ENCODE data around the gene HMGB4.

The HMGB4 gene, protein sequence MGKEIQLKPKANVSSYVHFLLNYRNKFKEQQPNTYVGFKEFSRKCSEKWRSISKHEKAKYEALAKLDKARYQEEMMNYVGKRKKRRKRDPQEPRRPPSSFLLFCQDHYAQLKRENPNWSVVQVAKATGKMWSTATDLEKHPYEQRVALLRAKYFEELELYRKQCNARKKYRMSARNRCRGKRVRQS

DNA sequence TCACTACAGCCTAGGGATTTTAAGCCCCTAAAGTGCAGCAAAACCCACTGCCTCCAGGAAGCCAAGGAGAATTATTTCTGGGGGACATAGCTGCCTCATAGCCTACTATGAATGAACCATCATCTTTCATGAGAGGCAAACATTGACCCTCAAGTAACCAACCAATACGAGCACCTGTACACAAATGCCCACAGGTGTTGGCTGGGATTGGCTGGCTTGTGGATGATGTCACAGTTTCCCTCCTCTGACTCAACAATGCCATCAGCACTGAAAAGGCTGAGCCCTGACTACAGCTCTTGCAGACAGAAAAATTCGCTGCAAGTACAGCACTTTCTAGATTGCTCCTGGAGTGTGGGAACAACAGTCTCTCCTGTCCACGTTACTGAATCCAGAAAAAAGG is at the start of gene HMGB4:
Gene HMGB4, plus strand, starts transcription at position 301 of the 400 bp plus-strand sequence. CDS start 113 bp downstream, outside the sequence.
- DNase-seq: no peak

DNA sequence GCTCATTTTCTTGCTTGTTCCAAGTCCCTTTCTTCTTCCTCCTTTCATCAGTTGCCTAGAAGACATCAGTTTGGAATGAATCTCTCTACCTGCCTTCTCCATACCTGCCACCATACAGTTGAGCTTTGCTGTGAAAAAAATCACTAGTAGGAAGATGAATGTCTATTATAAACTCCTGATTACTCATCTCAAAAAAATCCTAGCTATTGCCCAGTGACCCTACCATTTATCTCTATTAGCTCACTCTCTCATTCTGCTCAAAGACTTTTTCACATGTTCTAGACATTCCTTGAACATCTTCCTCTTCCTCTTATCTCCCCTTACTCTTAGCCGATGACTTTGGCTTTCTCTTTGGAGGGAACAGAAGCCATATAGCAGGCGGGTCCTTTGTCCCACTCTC is 49.7 kb upstream of the HMGB4 start:
- no peak for DNase-seq

DNA sequence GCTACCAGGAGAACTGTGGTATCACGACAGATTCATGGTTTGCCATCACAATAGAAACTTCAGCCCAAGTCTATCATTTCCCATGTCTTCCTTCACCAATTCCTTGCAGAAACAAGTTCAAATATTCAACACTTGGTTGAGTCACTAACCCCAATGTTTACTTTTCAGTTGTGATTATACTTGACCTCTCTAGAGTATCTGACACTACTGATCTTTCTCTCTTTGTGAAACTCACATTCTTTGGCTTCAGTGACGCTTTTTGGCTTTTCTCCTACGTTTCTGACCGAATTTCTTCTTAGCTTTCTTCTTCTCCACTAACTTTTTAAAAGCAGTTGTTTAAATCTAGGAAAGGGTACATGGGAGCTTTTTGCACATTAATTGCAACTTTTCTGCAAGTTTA is 48.8 kb upstream of the HMGB4 start:
- no peak for DNase-seq

DNA sequence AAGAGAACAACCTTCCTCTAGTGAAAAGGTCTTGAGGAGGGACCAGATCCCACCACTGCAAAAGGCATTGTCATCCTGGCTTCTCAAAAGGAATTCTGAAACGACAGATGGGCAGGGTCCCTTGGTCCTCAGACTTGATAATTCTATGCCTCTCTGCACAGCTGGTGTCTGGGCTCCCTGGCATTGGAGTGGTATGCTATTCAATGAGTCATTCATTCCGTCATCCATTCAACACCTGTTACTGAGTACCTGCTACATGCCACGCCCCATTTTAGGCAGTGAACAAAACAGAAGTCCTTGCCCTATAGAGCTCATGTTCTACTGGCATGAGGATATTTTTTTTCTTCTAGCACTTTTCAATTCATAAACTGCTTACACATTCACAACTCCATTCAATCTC is 45.8 kb upstream of the HMGB4 start:
- DNase-seq: no peak

DNA sequence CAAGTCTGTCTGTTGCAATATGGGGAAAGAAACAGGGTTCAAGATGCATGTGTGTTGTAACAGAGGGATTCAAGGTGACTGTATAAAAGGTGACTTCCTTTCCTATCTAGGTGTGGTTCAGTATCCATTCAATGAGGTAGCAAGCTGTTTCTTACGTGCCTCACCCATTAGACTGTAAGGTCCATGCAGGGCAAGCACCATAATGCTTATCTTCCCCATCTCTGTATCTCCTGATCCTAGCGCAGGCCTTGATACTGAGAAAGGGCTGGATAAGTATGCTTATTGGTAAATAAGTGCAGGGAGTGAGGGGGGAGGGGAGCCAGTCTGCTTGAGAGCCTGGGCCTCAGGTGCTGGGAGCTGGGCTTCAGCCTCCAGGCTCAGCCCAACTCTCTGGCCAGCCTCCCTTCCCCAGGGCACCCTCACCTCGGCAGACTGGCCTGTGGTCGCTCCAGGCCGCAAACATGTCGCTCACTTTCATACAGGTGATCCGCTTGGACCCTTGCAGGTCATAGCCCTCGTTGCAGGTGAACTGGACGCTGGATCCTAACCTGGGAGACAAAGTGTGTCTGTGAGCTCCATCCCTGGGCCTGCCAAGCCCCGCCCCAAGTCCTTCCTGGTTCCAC is 44.5 kb upstream of the HMGB4 start:
- no peak for DNase-seq

DNA sequence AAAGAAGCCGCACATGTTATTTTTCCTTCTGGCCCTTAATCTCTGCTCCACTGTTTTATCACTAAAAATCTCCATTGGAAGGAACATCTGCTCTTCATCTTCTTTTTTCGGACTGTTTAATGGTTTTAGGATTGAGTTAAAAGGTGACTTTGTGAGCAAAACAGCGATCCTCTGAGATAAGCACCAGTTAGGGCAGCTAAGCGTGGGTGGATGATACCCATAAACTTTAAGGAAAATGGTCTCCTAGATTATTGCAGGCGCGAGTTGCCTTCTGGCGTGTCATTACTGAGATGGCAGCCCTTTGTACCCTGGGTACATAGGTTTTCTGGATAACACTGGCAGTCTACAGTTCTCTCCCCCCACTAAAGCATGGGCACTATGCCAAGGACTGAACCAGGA is 44.0 kb upstream of the HMGB4 start:
- no peak for DNase-seq

DNA sequence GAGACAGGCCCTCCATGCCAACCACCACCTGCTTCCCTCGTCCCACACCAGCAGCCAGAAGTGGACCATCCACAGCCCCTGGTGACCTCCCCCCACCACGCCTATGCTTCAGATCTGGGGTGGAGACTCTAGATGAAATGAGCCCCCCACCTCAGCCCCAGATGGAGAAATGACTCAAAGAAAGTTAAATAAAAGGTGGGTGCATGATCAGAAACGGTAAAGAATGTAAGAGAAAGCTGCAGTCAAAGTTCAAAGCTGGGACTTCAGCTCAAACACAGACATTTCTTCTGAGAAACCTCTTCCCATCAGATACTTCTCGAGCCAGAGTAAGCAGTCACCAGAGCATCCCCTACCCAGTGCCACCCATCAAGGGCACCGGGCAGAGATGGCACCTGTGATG is 43.1 kb upstream of the HMGB4 start:
- DNase-seq: no peak

DNA sequence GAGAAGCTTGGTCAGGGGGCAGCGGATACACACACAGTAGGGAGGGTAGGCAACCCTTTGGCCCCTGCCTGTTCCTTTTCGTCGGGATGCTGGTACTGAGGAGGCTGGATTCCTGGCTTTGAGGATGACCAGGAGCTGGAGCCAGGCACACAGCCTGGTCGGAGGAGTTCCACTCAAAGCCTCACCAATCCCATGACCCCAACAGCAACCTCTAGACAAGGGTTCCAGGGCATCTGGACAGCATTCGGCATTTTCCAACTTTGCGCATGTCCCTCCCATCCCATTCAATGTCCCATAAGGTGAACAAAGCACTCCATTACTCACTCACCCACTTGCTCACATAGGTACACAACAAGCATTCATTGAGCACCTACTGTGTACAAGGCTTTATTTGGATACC is 42.6 kb upstream of the HMGB4 start:
- DNase-seq: no peak

DNA sequence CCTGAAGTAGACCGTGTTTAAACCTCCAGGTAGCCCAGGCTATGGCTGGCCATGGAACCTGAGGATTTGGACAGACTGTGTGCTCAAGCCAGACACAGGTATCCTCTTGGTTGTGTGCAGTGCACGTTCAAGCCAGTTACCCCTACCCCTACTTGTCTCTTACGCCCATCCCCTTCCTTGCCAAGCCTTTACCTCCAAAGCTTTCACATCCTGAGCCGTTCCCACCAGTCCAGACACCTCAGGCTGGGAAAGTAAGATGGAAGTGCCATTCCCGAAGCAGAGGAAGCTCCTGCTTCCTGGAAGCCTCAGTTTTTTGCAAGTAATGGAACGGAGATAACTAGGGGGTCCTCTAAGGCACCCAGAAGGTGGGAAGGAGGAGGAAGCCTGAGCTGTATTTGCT is 41.5 kb upstream of the HMGB4 start:
- no peak for DNase-seq

DNA sequence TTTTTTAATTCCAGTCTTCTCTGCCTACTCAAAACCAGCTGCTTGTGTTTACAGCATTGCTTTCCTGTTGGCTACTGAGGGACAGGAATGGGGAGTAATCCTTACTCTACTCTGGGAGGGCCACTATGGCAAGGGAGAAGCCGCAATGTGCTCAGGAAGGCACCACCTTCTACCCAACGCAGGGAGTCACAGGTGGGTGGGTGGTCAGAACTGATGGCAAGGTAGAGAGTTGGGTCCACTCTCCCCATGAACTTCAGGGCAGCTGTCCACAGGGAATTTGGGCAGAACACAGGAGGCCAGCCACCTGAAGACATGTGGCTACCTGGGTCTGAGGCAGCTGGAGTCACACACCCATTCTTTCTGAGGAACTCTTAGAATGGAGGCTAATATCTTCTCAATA is 40.5 kb upstream of the HMGB4 start:
- DNase-seq: no peak

DNA sequence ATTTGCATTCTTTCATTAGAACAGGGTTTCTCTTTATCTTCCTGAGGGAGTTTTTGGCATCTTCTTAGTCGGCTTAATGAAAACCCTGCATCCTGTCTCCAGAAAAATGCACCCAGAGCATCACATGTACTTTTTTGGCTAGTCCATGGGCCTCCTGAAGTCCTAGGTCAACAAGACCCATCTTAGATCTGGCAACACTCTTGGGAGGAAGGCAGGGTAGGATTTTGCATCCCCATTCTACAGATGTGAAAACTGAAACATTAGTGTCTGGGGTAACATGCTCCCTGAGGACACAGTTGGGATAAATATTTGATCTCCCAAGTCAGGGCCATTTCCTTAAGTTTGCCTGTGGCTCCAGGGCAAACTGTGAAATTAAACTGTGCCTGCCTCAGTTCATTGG is 40.0 kb upstream of the HMGB4 start:
- no peak for DNase-seq

DNA sequence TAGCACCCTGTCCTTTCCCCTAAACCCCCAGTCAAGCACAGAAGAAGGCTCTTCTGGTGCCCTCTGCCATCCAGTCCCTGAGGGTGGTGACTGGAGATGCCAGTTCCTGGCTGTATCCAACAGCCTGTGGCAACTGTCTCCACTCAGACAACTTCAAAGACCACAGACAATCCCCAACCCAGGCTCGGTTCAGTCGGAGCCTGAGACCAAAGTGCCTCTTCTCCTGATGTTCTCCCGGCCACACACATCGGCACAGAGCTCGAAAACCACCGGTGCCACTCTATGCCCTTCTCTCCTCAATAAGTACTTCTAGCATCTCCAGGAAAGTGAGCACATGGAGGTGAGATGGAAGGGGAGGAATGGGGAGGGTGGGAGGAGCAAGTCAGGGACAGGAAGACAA is 39.6 kb upstream of the HMGB4 start:
- no peak for DNase-seq

DNA sequence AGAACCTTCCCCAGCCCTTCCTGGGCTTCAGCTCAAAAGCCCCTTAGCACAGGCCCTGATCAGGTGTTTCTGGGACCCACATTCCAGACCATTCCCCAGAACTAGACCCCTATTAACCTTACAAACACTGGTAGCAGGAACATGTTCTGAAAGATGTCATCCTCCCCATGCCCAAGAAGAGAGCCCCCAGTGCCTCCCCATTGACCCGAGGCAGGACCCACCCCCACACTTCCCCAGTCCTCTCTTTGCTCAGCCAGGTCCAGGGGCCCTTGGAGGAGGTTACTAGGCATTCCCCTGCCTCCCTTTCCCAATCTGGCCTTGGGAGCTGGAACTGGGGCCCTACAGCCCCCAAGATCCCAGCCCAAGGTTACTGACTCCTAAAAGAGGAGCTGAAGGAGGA is 38.9 kb upstream of the HMGB4 start:
- DNase-seq: no peak

DNA sequence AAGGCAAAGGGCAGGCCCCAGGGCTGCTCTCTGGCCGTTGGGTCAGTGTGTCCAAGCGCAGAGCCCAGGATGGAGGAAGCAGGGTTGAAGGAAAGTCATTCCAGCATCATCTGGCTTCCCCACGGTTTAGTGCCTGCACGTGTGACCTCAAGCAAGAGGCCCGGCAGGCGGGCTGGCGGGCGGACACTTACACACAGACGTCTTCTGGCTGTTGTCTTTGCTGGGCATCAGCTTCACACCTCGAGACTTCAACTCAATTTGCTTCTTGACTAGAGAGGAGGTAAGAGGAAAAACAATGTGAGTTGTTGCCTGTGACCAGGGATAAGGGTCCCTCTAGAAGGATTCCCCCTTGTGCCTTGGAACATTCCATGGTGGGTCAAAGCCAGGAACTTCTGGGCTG is 38.4 kb upstream of the HMGB4 start:
- no peak for DNase-seq

DNA sequence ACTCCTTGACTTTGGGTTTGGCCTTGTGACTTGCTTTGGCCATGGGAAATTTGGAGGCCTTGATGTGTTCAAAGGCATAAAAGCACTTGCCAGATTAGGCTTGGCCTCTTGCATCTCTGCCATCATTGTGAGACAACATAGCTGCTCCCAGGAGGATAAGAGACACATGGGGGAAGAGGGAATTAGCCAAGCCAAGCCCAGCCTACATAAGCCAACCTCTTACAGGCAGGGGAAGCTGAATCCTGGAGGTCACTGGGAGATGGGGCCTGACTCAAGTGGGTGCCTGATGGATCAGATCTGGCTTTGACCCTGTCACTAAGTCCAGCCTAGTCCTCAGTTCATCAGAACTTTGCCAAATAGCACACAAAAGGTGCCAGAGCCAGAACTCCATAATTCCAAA is 37.6 kb upstream of the HMGB4 start:
- no peak for DNase-seq

DNA sequence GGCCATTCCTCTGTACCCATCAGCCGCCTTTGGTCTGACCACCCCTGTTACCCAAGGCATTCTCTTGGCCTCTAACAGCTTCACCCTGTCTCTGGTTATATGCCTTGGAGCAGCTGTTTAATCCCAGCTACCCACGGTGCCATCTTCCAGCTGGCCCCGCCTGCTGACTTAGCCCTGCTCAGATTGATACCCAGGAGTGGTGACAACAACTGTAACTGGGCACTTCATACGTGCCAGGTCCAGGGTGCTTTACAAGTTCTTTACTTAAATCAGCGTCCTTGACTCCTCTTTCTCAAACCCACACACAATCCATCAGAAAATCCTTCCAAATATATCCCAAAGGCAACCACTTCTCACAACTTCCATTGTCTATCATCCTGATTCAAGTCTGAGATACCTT is 37.2 kb upstream of the HMGB4 start:
- no peak for DNase-seq

DNA sequence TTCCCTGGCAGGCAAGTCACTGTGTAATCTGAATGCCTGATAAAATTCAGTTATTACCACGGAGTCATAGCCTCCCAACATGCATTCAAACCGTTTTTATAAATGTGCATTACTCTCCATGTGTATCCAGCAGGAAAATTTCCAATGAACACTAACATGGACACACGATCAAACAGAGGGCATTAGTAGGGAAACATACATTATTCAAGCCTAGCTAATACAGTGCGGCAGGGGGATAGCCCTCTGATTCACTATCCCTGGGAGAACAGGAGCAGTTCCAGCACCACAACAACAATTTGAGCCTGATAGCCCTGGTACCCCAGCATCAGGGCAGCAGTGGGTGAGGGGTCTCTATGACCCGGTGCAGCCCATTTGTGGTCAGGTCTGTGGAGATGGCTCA is 35.8 kb upstream of the HMGB4 start:
- DNase-seq: no peak

DNA sequence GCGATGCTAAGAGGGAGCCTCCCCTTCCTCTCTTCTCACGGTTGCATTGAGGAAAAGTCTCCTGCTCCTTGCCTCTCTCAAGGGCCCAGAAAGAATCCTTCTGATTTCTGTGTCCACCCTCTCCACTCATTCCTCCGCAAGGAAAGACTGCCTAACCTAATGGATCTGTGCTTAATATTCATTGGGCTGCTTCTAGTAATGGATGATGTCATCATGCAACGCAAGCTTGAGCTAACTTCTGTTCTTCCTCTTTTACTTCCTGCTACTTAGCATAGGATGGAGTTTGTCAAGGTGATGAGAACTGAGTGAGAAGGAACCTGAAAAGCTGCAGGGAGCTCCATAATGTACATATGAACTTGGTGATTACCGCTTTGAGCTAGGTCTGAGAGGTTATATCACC is 35.2 kb upstream of the HMGB4 start:
- no peak for DNase-seq

DNA sequence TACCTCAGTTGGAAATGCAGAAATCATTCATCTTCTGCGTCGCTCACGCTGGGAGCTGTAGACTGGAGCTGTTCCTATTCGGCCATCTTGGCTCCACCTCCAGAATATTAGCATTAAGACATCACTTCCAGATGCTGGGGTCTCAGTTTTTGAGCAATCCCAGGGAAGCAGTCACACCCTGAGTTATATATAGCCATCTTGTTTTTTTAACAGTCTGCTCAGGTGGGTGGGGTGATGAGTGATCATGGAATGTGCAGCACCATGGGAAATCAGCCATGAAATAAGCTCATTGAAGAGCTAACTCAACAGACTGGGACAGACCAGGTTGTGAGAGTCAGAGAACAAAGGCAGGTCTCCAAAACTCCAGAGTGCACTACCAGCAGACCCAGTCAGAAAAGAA is 27.0 kb upstream of the HMGB4 start:
- no peak for DNase-seq

DNA sequence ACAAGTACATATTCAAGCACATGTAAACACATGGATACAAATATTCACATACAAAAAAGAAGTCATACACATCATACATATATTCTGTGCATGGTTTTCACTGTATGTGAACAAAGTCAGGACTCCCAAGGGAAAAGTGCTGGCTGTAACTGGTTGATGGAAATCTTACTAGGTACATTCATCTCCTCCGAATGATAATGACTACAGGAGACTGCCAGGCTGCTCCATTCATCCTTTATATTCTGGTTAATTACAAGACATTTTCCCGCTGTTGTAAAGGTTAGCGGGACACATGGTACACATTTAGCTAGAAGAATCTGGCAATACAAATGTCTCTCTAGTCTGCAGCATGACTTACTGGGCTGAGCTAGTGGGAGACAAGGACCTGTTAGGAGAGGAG is 26.2 kb upstream of the HMGB4 start:
- DNase-seq: no peak

DNA sequence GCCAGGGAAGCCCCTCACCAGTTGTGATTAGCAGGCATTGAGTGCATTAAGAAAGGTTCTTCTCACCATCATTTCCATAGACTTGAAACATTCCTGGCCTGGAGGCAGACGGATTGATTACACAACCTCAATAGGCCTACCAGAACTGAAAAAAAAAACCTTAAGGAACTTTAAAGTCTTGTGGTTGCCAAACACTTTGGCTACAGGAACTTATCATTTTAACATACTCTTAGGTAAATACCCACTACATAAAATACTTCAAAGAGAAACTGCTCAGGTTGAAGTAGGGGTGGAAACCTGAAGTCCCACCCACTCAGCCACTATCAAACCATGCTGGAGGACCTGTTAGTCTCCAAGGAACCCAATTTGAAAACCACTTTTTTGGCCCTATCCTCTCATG is 22.4 kb upstream of the HMGB4 start:
- no peak for DNase-seq

DNA sequence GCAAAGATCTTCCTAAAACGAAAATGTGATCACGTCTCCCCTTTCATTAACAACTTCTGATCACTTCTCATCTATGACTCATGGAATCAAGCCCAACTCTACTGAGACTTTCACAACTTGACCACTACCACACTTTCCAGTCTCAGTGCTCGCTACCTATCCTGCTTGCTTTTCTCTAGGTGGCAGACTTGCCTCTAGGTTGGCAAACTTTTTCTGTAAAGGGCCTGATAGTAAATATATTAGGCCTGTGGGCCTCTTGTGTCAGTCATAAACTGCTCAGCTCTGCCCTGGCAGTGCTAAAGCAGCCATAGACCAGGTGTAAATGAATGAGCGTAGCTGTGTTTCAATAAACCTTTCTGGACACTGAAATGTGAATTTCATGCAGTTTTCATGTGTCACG is 21.5 kb upstream of the HMGB4 start:
- DNase-seq: peak; percentile 3

DNA sequence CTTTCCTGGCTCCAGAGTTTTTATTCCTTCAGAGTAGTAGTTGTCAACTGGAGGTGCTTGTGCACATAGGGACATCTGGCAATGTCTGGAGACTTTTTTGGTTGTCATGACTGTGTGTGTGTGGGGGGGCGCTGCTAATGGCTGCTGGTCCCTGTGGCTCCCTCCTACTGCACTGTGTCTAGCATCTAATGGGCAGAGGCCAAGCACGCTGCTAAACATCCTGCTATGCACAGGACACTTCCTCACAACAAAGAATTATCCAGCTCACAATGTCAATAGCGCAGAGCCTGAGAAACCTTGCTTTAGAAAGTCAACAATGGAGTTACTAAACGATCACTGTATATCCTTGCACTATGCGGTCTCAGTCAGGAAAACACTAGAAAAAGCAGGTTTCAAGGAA is 19.7 kb upstream of the HMGB4 start:
- no peak for DNase-seq

DNA sequence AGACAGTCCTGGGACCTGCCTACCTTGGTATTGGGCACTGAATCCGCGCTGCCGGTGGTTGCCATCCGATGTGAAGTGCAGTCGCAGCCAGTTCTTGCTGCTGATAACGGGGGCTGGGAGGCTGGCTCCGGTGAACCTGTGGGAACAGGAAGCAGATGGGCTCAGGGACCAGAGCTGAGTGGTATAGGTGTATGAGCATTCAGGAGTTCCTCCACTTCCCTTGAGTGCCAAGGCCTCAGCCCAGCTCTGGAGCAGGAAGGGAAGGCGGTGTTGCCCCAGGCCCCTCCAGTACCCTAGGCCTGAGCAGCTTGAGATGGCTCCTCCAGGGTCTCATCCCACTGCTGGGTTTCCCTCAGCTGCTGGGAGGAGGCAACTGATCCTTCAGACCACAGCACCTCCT is 17.0 kb upstream of the HMGB4 start:
- no peak for DNase-seq

DNA sequence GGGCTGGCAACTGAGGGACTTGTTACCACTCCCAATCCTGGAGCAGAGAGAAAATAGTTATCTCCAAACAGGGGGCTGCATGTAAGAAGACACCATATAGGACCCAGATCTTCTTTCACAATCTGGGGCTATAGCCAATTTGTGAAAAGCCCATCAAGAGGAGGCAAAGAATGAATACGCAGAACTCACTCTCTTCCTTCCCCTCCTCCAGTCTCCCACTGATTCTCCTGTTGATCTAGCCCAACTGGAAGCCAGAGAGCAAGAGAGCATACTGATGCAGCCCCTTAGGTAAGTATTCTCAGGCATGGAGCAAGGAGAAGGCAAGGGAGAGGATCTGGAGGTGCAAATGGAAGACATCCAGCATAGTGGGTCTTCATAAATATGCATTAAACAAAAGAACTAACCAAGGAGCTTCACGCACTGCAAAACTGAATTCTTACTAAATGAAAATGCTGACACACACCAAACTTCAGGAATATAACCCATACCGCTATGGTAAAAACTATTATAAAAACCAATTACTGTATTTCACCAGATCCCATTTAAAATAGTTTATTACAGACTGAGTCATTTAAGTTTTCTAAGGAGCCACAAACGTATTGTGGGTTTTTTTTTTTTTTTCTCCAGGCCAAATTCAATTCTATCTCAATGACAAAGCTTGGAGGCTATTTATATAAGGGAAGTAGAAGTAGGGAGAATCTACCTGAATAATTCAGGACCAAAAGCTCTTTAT is 15.5 kb upstream of the HMGB4 start:
- no peak for DNase-seq

Data from hematopoietic multipotent progenitor cell treated with erythropoietin and hydrocortisone succinate and interleukin-3 and kit ligand, for 4 days (in vitro differentiated cells).